HAP-1 (cell line): Measurements from ENCODE around the gene COX5A.
A peak's percentile ranks its signal among the peaks of the same experiment; 100 is the strongest.

Experiments used
- DNase-seq, 2 experiments: peaks; one replicate each; pipeline ENCODE4 v3.0.0-alpha.2; 2016 to 2020; ENCODE audit warnings: low spot score in 2 of 2
- H3K27me3 ChIP-seq: fragments of 250-450 bp; sonication (Bioruptor Pico); 2 replicates; pipeline ENCODE4 v1.5.1; 2020; ENCODE audit warnings: low read depth, mild to moderate bottlenecking, moderate library complexity
- H3K36me3 ChIP-seq: fragments of 250-450 bp; sonication (Bioruptor Pico); replicated peaks from 2 replicates; pipeline ENCODE4 v1.5.1; 2020; ENCODE audit warnings: mild to moderate bottlenecking
- H3K4me1 ChIP-seq: fragments of 250-450 bp; sonication (Bioruptor Pico); 2 replicates; pipeline ENCODE4 v1.5.1; 2020; ENCODE audit warnings: mild to moderate bottlenecking
- H3K4me3 ChIP-seq: fragments of 250-450 bp; sonication (Bioruptor Pico); 2 replicates; pipeline ENCODE4 v1.5.1; 2020; ENCODE audit warnings: mild to moderate bottlenecking, moderate library complexity
- H3K9me3 ChIP-seq: fragments of 250-450 bp; sonication (Bioruptor Pico); 2 replicates; pipeline ENCODE4 v1.5.1; 2020; ENCODE audit warnings: mild to moderate bottlenecking, moderate library complexity
- in situ Hi-C: fragments of 300-500 bp; cut with MboI; formaldehyde crosslinking; loops from 3 replicates; pipeline ENCODE4 v1.14.3; 2020; ENCODE audit warnings: low sequenced_read_pairs, inconsistent platforms, mixed read lengths

The COX5A gene

DNA sequence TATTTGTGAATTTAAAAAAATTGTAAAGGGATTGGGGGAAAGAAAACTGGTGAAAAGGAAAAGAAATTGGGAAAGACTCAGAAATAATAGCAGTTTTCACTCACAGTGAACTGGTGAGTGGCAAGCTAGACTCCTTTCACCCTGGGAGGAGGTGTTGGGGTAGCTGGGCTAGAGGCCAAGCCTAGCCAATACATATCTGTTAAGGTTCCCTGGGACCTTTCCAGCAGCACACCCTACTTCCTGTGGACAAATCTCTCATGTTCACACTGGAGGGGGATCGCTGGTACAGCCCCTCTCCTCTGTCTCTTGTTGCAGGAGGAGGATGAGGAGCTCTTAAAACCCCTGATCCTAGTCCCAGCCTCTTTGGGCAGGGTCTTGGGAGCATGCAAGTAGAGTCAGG, 22.4 kb upstream of the COX5A start:
- Histone ChIP-seq H3K9me3 (no peaks in the 10 kb centered on the region), H3K36me3 (no peaks in the 10 kb centered on the region), H3K27me3 (no peaks in the 10 kb centered on the region), H3K4me3 (no peak overlapping the region), H3K4me1 (peaks cover 42% of the 10 kb centered on the region)
- DNase-seq, result no peak
- in situ Hi-C loops, result no loop called here

GRCh38 chr15:74959586-74959939, 21.7 kb upstream of the COX5A start:
- no peak for DNase-seq
- Histone ChIP-seq H3K9me3 (no peaks in the 10 kb centered on the region), H3K27me3 (no peaks in the 10 kb centered on the region), H3K4me1 (peaks cover 47% of the 10 kb centered on the region), H3K4me3 (no peak overlapping the region), H3K36me3 (no peaks in the 10 kb centered on the region)
- in situ Hi-C loops, result loop anchor here (5.0 kb wide), 1 partner anchor 337 kb away; no protein-coding TSS in a partner anchor

GRCh38 chr15:74958908-74959585, 21.2 kb upstream of the COX5A start:
- H3K9me3 ChIP-seq, result no peaks in the 10 kb centered on the region
- H3K4me1 ChIP-seq, result peaks cover 47% of the 10 kb centered on the region
- DNase-seq, result peak; percentile 50 to 74
- peak overlapping the region; percentile 6; the same call in 1 of the 2 replicates for H3K4me3 ChIP-seq
- H3K36me3 ChIP-seq, result no peaks in the 10 kb centered on the region
- in situ Hi-C loops, result loop anchor here (5.0 kb wide), 1 partner anchor 337 kb away; no protein-coding TSS in a partner anchor
- no peaks in the 10 kb centered on the region for H3K27me3 ChIP-seq

- H3K27me3 ChIP-seq, result no peaks in the 10 kb centered on the region
- H3K9me3 ChIP-seq, result no peaks in the 10 kb centered on the region
- no peaks in the 10 kb centered on the region for H3K36me3 ChIP-seq
- H3K4me1 ChIP-seq, result peaks cover 47% of the 10 kb centered on the region
- no peak overlapping the region for H3K4me3 ChIP-seq
- in situ Hi-C loops, result loop anchor here (5.0 kb wide), 1 partner anchor 336 kb away; no protein-coding TSS in a partner anchor
- DNase-seq, result peak; percentile 51 to 67
These were observed 20.5 kb upstream of the COX5A start for GRCh38 chr15:74958320-74958907.

DNA sequence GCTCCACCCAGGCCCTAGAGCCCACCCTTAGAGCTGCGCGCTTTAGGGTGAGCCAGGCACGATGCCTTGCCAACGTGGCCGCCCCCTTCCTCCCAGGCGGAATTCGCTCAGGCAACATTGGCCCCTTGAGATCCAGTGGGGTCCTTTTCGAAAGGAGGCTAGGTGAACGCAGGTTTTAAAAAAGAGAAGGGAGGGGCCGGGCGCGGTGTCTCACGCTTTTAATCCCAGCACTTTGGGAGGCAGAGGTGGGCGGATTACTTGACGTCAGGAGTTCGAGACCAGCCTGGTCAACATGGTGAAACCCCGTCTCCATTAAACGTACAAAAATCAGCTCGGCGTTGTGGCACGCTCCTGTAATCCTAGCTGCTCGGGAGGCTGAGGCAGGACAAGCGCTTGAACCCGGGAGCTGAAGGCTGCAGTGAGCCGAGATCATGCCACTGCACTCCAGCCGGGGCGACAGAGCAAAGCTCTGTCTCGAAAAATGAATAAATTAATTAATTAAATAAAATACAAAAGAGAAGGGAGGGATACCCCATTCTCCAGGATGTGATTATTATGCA, 19.7 kb upstream of the COX5A start:
- Histone ChIP-seq H3K4me1 (peaks cover 47% of the 10 kb centered on the region), H3K9me3 (no peaks in the 10 kb centered on the region), H3K27me3 (no peaks in the 10 kb centered on the region), H3K4me3 (peak overlapping the region; percentile 28), H3K36me3 (no peaks in the 10 kb centered on the region)
- in situ Hi-C loops, result loop anchor here (5.0 kb wide), 1 partner anchor 335 kb away; no protein-coding TSS in a partner anchor
- no peak for DNase-seq

DNA sequence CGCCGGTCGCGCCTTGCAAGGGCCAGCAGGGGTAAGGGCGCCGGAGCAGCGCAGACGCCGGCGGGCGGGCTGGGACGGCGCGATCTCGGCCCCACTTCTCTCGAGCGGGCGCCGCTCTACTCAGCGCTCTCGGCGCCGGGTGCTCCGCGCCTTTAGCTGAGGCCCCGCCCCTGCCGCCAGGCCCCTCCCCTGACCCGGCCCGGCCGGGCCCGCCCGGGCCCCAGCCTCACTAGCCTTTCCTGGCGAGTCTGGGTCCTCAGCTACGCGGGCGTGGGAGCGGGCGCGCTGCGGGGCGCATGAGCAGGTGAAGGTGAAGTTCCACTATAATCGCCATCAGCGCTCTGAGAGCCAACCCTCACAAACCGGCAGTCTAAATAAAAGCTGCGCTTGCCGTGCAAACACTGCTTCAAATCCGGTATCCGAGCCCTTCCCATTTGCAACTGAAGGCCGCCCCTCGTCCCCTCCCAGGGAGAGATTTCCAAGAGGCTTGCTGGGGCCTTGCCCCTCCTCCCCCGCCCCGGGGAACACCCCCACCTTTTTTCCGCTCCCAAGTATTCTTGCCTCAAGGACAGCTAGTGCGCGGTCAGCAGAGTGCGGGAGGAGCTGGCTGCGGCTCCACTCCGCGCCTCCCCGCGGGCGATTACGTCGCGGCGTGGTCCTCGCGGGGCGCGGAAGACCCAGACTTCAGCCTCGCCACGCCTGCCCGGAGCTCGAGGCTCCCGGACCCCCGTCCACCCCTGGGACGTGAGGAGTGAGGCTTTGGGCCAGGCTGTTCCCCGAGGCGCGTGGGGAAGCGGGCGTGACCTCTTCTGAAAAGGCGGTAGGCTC, 19.0 kb upstream of the COX5A start, which contains the start of gene RPP25:
Gene RPP25, minus strand, starts transcription at position 125 of the 828 bp plus-strand sequence. CDS start 189 bp downstream, outside the sequence.
- Histone ChIP-seq H3K9me3 (no peaks in the 10 kb centered on the region), H3K36me3 (no peaks in the 10 kb centered on the region), H3K4me1 (peaks cover 47% of the 10 kb centered on the region), H3K27me3 (no peaks in the 10 kb centered on the region), H3K4me3 (peak within 1 kb of the TSS; percentile 28)
- in situ Hi-C loops, result loop anchor here (5.0 kb wide), 1 partner anchor 335 kb away; no protein-coding TSS in a partner anchor
- peak; percentile 94 to 96 for DNase-seq

- H3K4me3 ChIP-seq, result peak overlapping the region; percentile 28
- no peaks in the 10 kb centered on the region for H3K9me3 ChIP-seq
- no peaks in the 10 kb centered on the region for H3K27me3 ChIP-seq
- in situ Hi-C loops, result loop anchor here (5.0 kb wide), 1 partner anchor 334 kb away; no protein-coding TSS in a partner anchor
- no peaks in the 10 kb centered on the region for H3K36me3 ChIP-seq
- peaks cover 47% of the 10 kb centered on the region for H3K4me1 ChIP-seq
- DNase-seq, result peak in 1 of 2 experiments; percentile 68
These were observed 18.1 kb upstream of the COX5A start for GRCh38 chr15:74955796-74956647.

GRCh38 chr15:74955017-74955416, 17.1 kb upstream of the COX5A start:
- H3K27me3 ChIP-seq, result no peaks in the 10 kb centered on the region
- peaks cover 45% of the 10 kb centered on the region for H3K4me1 ChIP-seq
- no peaks in the 10 kb centered on the region for H3K36me3 ChIP-seq
- H3K9me3 ChIP-seq, result no peaks in the 10 kb centered on the region
- in situ Hi-C loops, result loop anchor here (5.0 kb wide), 1 partner anchor 333 kb away; no protein-coding TSS in a partner anchor
- H3K4me3 ChIP-seq, result peak overlapping the region; percentile 28
- DNase-seq, result no peak

DNA sequence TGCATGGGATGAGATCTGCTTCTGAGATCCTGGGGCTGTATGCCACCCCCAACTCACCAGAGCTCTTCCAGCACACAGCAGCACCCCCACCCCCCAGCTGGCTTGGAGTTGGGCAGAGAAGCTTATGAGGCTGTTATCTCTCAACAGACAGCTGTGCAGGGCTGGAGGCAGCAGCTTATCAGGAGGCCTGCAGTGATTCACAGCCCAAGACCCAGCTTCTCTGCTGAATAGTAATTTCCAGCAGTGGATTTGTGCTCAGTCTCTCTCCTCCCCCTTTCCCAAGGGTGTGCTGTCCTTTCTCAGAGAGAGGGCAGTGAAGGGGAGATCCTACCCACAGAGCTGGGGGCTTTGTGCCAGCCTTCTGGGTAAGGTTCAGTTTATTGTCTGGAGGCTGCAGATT, 16.6 kb upstream of the COX5A start:
- H3K9me3 ChIP-seq, result no peaks in the 10 kb centered on the region
- no peak for DNase-seq
- no peaks in the 10 kb centered on the region for H3K36me3 ChIP-seq
- peaks cover 40% of the 10 kb centered on the region for H3K4me1 ChIP-seq
- in situ Hi-C loops, result loop anchor here (5.0 kb wide), 2 partner anchors 182 to 312 kb away; no protein-coding TSS in a partner anchor
- H3K27me3 ChIP-seq, result no peaks in the 10 kb centered on the region
- no peak overlapping the region for H3K4me3 ChIP-seq

DNA sequence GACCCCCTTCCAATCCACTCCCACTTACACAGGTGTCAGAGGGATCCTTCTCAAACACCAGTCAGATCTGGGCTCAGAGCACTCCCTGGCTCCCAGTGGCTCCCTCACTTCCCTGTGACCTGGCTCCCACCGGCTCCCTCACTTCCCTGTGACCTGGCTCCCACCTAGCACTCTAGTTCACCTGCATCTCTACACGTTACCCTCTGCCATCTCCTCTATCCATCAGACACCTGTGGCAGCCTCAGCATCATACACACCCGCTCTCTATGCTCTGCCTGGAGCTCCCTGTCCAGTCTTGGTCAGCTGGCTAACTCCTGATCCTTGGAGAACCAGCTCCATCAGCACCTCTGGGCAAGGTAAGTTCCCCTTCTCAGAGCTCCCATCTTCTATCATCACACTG, 13.1 kb upstream of the COX5A start:
- DNase-seq, result no peak
- Histone ChIP-seq H3K27me3 (no peaks in the 10 kb centered on the region), H3K4me3 (no peak overlapping the region), H3K36me3 (no peaks in the 10 kb centered on the region), H3K4me1 (peaks cover 12% of the 10 kb centered on the region), H3K9me3 (no peaks in the 10 kb centered on the region)
- in situ Hi-C loops, result loop anchor here (5.0 kb wide), 2 partner anchors 179 to 309 kb away; no protein-coding TSS in a partner anchor

GRCh38 chr15:74950078-74950908, 12.4 kb upstream of the COX5A start:
- no peaks in the 10 kb centered on the region for H3K9me3 ChIP-seq
- in situ Hi-C loops, result loop anchor here (5.0 kb wide), 2 partner anchors 178 to 308 kb away; no protein-coding TSS in a partner anchor
- no peak overlapping the region for H3K4me3 ChIP-seq
- H3K4me1 ChIP-seq, result peaks cover 5% of the 10 kb centered on the region
- DNase-seq, result peak; percentile 90 to 94
- no peaks in the 10 kb centered on the region for H3K36me3 ChIP-seq
- no peaks in the 10 kb centered on the region for H3K27me3 ChIP-seq

DNA sequence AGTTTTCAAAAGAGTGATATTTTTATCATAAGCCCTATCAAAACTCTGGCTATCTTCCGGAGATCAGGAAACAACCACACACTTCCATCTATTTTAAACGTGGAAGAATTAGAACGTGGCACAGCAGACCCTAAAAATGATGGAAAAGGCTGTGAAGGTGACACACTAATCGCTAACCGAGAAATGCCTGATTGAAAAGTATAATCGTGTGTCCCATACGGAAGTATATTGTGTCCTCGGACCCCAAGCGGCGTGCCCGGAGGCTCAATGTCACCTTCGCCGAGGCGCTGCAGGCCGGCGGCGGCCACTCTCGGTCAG, 642 bp downstream of the COX5A start:
- in situ Hi-C loops, result no loop called here

More for the DNA sequence above, 642 bp downstream of the COX5A start:
- Histone ChIP-seq H3K9me3 (no peaks in the 10 kb centered on the region), H3K36me3 (peaks cover 24% of the 10 kb centered on the region), H3K4me3 (peak overlapping the region; percentile 96), H3K4me1 (peaks cover 24% of the 10 kb centered on the region), H3K27me3 (no peaks in the 10 kb centered on the region)
- peak in 1 of 2 experiments; percentile 60 for DNase-seq
